Gastroesophageal sphincter (tissue), 3 donors: ENCODE results near the gene MICALL1.

Experiments
- CTCF ChIP-seq, 4 experiments: fragments of 200-600 bp in 2 of 4; fragments of 450-650 bp in 2 of 4; sonication (generic) in 1 of 4; IDR thresholded peaks; one replicate each; pipeline ENCODE4 v1.5.1; 2017 to 2019; ENCODE audit warnings: antibody characterized with exemption in 4 of 4, mild to moderate bottlenecking in 2 of 4, moderate library complexity in 2 of 4
- EP300 ChIP-seq: sonication (generic); formaldehyde crosslinking; IDR thresholded peaks from one replicate; pipeline ENCODE4 v1.6.1; 2017; ENCODE audit warnings: antibody characterized with exemption, mild to moderate bottlenecking

DNA sequence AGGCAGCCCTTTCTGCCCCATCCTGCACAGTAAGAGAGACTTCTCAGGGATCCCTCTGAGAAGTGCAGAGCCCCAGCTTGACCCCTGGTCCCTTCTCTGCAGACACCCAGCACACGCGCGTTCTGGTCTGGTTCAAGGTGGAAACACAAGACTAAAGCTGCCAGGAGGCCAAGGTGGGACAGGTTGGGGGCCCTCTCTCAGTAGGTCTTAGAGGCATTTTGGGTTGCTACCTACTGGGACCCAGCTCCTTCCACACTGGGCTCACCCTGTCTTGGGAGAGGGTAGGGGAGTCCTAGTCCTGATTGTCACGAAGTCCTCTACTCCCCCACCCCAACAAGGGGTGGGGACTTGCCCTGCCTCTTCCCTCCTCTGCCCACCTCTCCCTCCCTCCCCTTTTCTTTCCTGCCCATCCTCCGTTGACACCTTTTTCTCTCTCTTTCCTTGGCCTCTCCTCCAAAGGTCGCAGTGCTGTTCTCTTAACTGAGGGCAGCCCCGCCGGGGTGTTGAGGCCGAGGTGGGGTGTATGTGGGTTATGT lies 79.0 kb downstream of the MICALL1 start:
- TF ChIP-seq CTCF (IDR thresholded peaks at IDR 0.05): no peak
- no peak for TF ChIP-seq EP300
